GM12878 (cell line): ENCODE data around the gene GJB4. TPM values are rescaled to one million over a fixed set of nuclear protein-coding genes. Genes with fewer than 3 reads are reported as not detected.

Source experiments
- ATAC-seq: fragments of 200-7000 bp; cut with Tn5 transposase; 3 replicates; pipeline ENCODE4 v1.9.1; 2020; ENCODE audit warnings: mild to moderate bottlenecking, moderate library complexity
- BruUV-seq: library from RNA; stranded (reverse); fragments of 400-500 nt; replicated peaks from 2 replicates; lab custom pipeline; 2021; lab: Mats Ljungman, UMichigan
- CTCF ChIA-PET: fragments of 300-600 bp; sonication (Branson Sonifier 250); formaldehyde crosslinking; extraction: SDS; loops from one replicate; lab custom pipeline; 2021; ENCODE audit warnings: inconsistent platforms; lab: Yijun Ruan, JAX
- POLR2A ChIA-PET: fragments of 350-600 bp; formaldehyde crosslinking; extraction: SDS; loops from one replicate; lab custom pipeline; 2021; ENCODE audit warnings: inconsistent platforms; lab: Charles Lee
- RAD21 ChIA-PET: fragments of 300-600 bp; sonication (Branson Sonifier 250); formaldehyde crosslinking; loops from one replicate; lab custom pipeline; 2023; ENCODE audit warnings: antibody characterized with exemption; ENCODE audit not compliant: unreplicated experiment; lab: Charles Lee
- SMC1A ChIA-PET: fragments of 300-600 bp; sonication (Branson Sonifier 250); formaldehyde crosslinking; loops from one replicate; lab custom pipeline; 2023; ENCODE audit not compliant: unreplicated experiment, uncharacterized antibody; lab: Charles Lee
- DNase-seq: peaks from one replicate; pipeline ENCODE4 v3.0.0-alpha.2; 2011; ENCODE audit warnings: low read depth, low spot score
- FAIRE-seq: peaks from 3 replicates; lab custom pipeline; 2011; peaks lifted over from hg19 to GRCh38; lab: Jason Lieb, UNC
- H2AFZ ChIP-seq: 2 replicates; pipeline ENCODE4 v1.6.0; 2011; ENCODE audit warnings: low read depth, low read length, control low read depth; ENCODE audit not compliant: control insufficient read depth
- H3K27ac ChIP-seq: 2 replicates; pipeline ENCODE4 v1.5.1; 2011; ENCODE audit warnings: control low read depth; ENCODE audit not compliant: control insufficient read depth, insufficient read depth
- H3K27me3 ChIP-seq, 2 experiments: replicated peaks in 1 of 2; 2 replicates each; pipeline versions ENCODE4 v1.6.0 to v1.6.1; 2011; ENCODE audit warnings: low read length in 1 of 2; ENCODE audit not compliant: control insufficient read depth in 2 of 2, insufficient read depth in 2 of 2
- H3K36me3 ChIP-seq, 2 experiments: 2 replicates each; pipeline ENCODE4 v1.5.1; 2011; ENCODE audit warnings: low read length in 1 of 2; ENCODE audit not compliant: control insufficient read depth in 2 of 2, insufficient read depth in 2 of 2
- H3K4me1 ChIP-seq: 2 replicates; pipeline ENCODE4 v1.6.1; 2011; ENCODE audit warnings: mild to moderate bottlenecking, low read length, moderate library complexity, mixed read lengths; ENCODE audit not compliant: control insufficient read depth, insufficient read depth
- H3K4me2 ChIP-seq: 2 replicates; pipeline ENCODE4 v1.6.0; 2011; ENCODE audit warnings: control low read depth; ENCODE audit not compliant: control insufficient read depth, insufficient read depth
- H3K4me3 ChIP-seq: fragments of 200-600 bp; sonication (generic); 2 replicates; pipeline ENCODE4 v1.5.1; 2016
- H3K79me2 ChIP-seq: 2 replicates; pipeline ENCODE4 v1.6.0; 2011; ENCODE audit warnings: low read length; ENCODE audit not compliant: control insufficient read depth, insufficient read depth
- H3K9ac ChIP-seq: 2 replicates; pipeline ENCODE4 v1.8.0; 2011; ENCODE audit warnings: low read length, control low read depth, mixed read lengths; ENCODE audit not compliant: control insufficient read depth, insufficient read depth
- H3K9me3 ChIP-seq: replicated peaks from 3 replicates; pipeline ENCODE4 v1.5.1; 2011; ENCODE audit warnings: mild to moderate bottlenecking, low read length; ENCODE audit not compliant: control insufficient read depth, insufficient read depth
- H4K20me1 ChIP-seq: 2 replicates; pipeline ENCODE4 v1.6.0; 2011; ENCODE audit not compliant: control insufficient read depth, insufficient read depth
- ATF7 ChIP-seq: fragments of 450-650 bp; IDR thresholded peaks from 2 replicates; pipeline ENCODE4 v1.6.1; 2016; ENCODE audit warnings: low read depth, mild to moderate bottlenecking
- BACH1 ChIP-seq: fragments of 450-650 bp; IDR thresholded peaks from 2 replicates; pipeline ENCODE4 v1.6.1; 2017; ENCODE audit warnings: mild to moderate bottlenecking, borderline replicate concordance
- BRCA1 ChIP-seq: IDR thresholded peaks from 2 replicates; pipeline ENCODE4 v1.6.1; 2011; ENCODE audit warnings: low read depth, low read length, improper control_type of control experiment
- CBX5 ChIP-seq: sonication (generic); IDR thresholded peaks from 2 replicates; pipeline ENCODE4 v1.6.1; 2016; ENCODE audit warnings: low read depth, moderate library complexity, mild to moderate bottlenecking, inconsistent platforms
- CEBPB ChIP-seq, 2 experiments: fragments of 150-350 bp in 1 of 2; IDR thresholded peaks; 2 replicates each; pipeline ENCODE4 v1.6.1; 2012 to 2014; ENCODE audit warnings: low read depth in 2 of 2, low read length in 2 of 2, borderline replicate concordance in 1 of 2, inconsistent platforms in 1 of 2
- CREB1 ChIP-seq: IDR thresholded peaks from 2 replicates; pipeline ENCODE4 v1.6.1; 2012; ENCODE audit warnings: low read depth, mild to moderate bottlenecking, inconsistent platforms
- HDAC2 ChIP-seq: fragments of 200-600 bp; sonication (generic); IDR thresholded peaks from 2 replicates; pipeline ENCODE4 v1.6.1; 2017
- HSF1 ChIP-seq: fragments of 150-350 bp; IDR thresholded peaks from 2 replicates; pipeline ENCODE4 v1.6.1; 2014; ENCODE audit warnings: mild to moderate bottlenecking, low read depth, low read length
- NFYA ChIP-seq: IDR thresholded peaks from 2 replicates; pipeline ENCODE4 v1.6.1; 2011; ENCODE audit warnings: low read depth, mild to moderate bottlenecking, low read length, improper control_type of control experiment, borderline replicate concordance
- PAX8 ChIP-seq: fragments of 450-650 bp; IDR thresholded peaks from 2 replicates; pipeline ENCODE4 v1.6.1; 2017; ENCODE audit warnings: mild to moderate bottlenecking, moderate library complexity
- RFX5 ChIP-seq: IDR thresholded peaks from 2 replicates; pipeline ENCODE4 v1.6.1; 2011; ENCODE audit warnings: low read depth, low read length, improper control_type of control experiment
- RUNX3 ChIP-seq: IDR thresholded peaks from 2 replicates; pipeline ENCODE4 v1.6.1; 2012; ENCODE audit warnings: low read length, inconsistent platforms
- STAT1 ChIP-seq: fragments of 450-650 bp; conservative IDR thresholded peaks from 2 replicates; pipeline ENCODE4 v1.6.1; 2014; ENCODE audit warnings: antibody characterized with exemption, mild to moderate bottlenecking
- STAT3 ChIP-seq: IDR thresholded peaks from 2 replicates; pipeline ENCODE4 v1.6.1; 2011; ENCODE audit warnings: low read depth, low read length, improper control_type of control experiment
- WRNIP1 ChIP-seq: IDR thresholded peaks from 2 replicates; pipeline ENCODE4 v1.6.1; 2011; ENCODE audit warnings: low read depth, low read length, improper control_type of control experiment, borderline replicate concordance
- YY1 ChIP-seq: IDR thresholded peaks from 2 replicates; pipeline ENCODE4 v1.6.1; 2011; ENCODE audit warnings: low read depth, mild to moderate bottlenecking, low read length
- ZBED1 ChIP-seq: IDR thresholded peaks from 2 replicates; pipeline ENCODE4 v1.6.1; 2016; ENCODE audit warnings: borderline replicate concordance
- ZNF622 ChIP-seq: fragments of 450-650 bp; IDR thresholded peaks from 2 replicates; pipeline ENCODE4 v1.6.1; 2017; ENCODE audit warnings: mild to moderate bottlenecking, inconsistent platforms
- WGBS: methylation state at CpG from one replicate; pipeline ENCODE4 v1.1.6; 2016; ENCODE audit warnings: low lambda C conversion rate; ENCODE audit not compliant: insufficient replicate concordance, insufficient coverage; ENCODE audit errors: missing lambda C conversion rate; 5-methylcytosine and 5-hydroxymethylcytosine counted together
- in situ Hi-C: fragments of 300-500 bp; cut with MboI; formaldehyde crosslinking; loops from 9 replicates; pipeline ENCODE4 v1.14.3; 2018; ENCODE audit warnings: mixed read lengths
- intact Hi-C: fragments of 100-400 bp; cut with micrococcal nuclease; formaldehyde crosslinking; loops from one replicate; pipeline ENCODE4 v1.14.2; 2022; ENCODE audit not compliant: unreplicated experiment
- polyA plus RNA-seq, 11 experiments: library from polyadenylated mRNA; depleted of rRNA in 4 of 11; unstranded in 6 of 11; stranded (reverse) in 5 of 11; fragments of >200 nt; fragmentation: Nextera tagmentation in 4 of 11; fragmentation: Illumina TruSeq in 1 of 11; extraction: Ambion mirVana in 4 of 11; extraction: Trizol in 1 of 11; gene quantifications; 1 replicate in 1 of 11; 2 replicates in 10 of 11; pipeline versions ENCODE4 v1.2.1 to v1.2.3, GENCODE V29; 2011 to 2016; ENCODE audit warnings: inconsistent platforms in 2 of 11, missing spikeins in 2 of 11, low read depth in 1 of 11
- total RNA-seq, 4 experiments: library from RNA; depleted of rRNA in 3 of 4; stranded (reverse); fragments of >200 nt in 3 of 4; fragmentation: Illumina TruSeq in 1 of 4; extraction: Trizol in 1 of 4; gene quantifications; 2 replicates each; pipeline versions ENCODE4 v1.2.1 to v1.2.3, GENCODE V29; 2013 to 2021
- TF ChIP-seq, protein P1 (sequence below): fragments of 450-650 bp; IDR thresholded peaks from 2 replicates; pipeline ENCODE4 v1.6.1; 2017; ENCODE audit warnings: borderline replicate concordance
- TF ChIP-seq, protein P2 (sequence below): fragments of 450-650 bp; formaldehyde crosslinking; IDR thresholded peaks from 2 replicates; pipeline ENCODE4 v1.5.0; 2022; ENCODE audit warnings: mild to moderate bottlenecking, missing genetic modification characterization

Gene GJB4
- total and polyA plus RNA-seq, 10 of the 15 experiments (the other 5 are each of a cell fraction or from before 2014, with no cell fraction given) = not detected

- no peak for TF ChIP-seq CBX5
- TF ChIP-seq WRNIP1 = no peak
- no peak for TF ChIP-seq CEBPB (IDR thresholded peaks at IDR 0.05; ENCODE audit: borderline replicate concordance in 1 of 2, low read depth in 2 of 2, low read length in 2 of 2)
These were observed 35.2 kb downstream of the GJB4 start (continued) for GRCh38 chr1:34794790-34795180.

DNA sequence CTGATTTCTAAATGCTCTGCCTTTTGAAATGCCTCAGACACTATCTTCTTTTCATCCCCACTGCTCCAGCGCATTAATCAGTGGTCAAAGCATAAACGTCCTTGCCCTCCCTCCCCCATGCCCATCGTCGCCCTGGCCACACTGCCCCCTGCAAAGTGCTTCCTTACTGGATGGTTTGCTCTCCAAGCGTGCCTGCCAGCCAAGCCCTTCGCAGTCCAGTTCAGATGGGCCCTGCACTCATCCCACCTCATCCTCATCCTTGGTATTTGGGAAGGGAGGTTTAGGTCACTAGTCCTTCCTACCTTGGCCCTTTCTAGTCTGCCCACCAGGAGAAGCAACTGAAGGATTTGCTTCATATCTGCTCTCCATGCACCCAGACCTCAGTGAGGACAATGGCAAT is 36.4 kb downstream of the GJB4 start:
- 94% methylated on average over 6 of the region's 6 CpGs for WGBS
- FAIRE-seq (no peak), ATAC-seq (no peak), DNase-seq (no peak)
- H3K4me1 ChIP-seq = peaks cover 25% of the 10 kb centered on the region
- no peaks in the 10 kb centered on the region; the same call in 2 of the 3 replicates for H3K9me3 ChIP-seq
- H3K4me3 ChIP-seq = no peak overlapping the region
- in situ Hi-C loops (no loop called here), intact Hi-C loops (no loop called here)
- ChIA-PET RAD21 (no interaction called here), POLR2A (no interaction called here), SMC1A (no interaction called here), CTCF (no interaction called here)
- no peak for TF ChIP-seq RFX5
- TF ChIP-seq, protein P1, sequence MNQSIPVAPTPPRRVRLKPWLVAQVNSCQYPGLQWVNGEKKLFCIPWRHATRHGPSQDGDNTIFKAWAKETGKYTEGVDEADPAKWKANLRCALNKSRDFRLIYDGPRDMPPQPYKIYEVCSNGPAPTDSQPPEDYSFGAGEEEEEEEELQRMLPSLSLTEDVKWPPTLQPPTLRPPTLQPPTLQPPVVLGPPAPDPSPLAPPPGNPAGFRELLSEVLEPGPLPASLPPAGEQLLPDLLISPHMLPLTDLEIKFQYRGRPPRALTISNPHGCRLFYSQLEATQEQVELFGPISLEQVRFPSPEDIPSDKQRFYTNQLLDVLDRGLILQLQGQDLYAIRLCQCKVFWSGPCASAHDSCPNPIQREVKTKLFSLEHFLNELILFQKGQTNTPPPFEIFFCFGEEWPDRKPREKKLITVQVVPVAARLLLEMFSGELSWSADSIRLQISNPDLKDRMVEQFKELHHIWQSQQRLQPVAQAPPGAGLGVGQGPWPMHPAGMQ = no peak
- TF ChIP-seq ZNF622 = no peak
- TF ChIP-seq HSF1 = no peak
- no peak for TF ChIP-seq RUNX3
- TF ChIP-seq STAT1 = no peak
- TF ChIP-seq NFYA = no peak
- no peak for TF ChIP-seq ZBED1
- no peak for TF ChIP-seq CREB1
- no peak for TF ChIP-seq YY1
- TF ChIP-seq PAX8 = no peak
- TF ChIP-seq HDAC2 = no peak
- TF ChIP-seq BACH1 = no peak
- TF ChIP-seq, protein P2, sequence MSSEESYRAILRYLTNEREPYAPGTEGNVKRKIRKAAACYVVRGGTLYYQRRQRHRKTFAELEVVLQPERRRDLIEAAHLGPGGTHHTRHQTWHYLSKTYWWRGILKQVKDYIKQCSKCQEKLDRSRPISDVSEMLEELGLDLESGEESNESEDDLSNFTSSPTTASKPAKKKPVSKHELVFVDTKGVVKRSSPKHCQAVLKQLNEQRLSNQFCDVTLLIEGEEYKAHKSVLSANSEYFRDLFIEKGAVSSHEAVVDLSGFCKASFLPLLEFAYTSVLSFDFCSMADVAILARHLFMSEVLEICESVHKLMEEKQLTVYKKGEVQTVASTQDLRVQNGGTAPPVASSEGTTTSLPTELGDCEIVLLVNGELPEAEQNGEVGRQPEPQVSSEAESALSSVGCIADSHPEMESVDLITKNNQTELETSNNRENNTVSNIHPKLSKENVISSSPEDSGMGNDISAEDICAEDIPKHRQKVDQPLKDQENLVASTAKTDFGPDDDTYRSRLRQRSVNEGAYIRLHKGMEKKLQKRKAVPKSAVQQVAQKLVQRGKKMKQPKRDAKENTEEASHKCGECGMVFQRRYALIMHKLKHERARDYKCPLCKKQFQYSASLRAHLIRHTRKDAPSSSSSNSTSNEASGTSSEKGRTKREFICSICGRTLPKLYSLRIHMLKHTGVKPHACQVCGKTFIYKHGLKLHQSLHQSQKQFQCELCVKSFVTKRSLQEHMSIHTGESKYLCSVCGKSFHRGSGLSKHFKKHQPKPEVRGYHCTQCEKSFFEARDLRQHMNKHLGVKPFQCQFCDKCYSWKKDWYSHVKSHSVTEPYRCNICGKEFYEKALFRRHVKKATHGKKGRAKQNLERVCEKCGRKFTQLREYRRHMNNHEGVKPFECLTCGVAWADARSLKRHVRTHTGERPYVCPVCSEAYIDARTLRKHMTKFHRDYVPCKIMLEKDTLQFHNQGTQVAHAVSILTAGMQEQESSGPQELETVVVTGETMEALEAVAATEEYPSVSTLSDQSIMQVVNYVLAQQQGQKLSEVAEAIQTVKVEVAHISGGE (CRISPR knock-in tag) = no peak
- no peak for TF ChIP-seq BRCA1
- no peak for TF ChIP-seq STAT3
- TF ChIP-seq ATF7 = no peak
- H3K36me3 ChIP-seq = no peaks in the 10 kb centered on the region
- no peak overlapping the region for H3K9ac ChIP-seq
- BruUV-seq = no TSS peak
- H3K79me2 ChIP-seq = no peaks in the 10 kb centered on the region
- no peak overlapping the region for H2AFZ ChIP-seq
- no peaks in the 10 kb centered on the region for H4K20me1 ChIP-seq
- no peak overlapping the region for H3K27ac ChIP-seq
- H3K4me2 ChIP-seq = no peak overlapping the region
- H3K27me3 ChIP-seq = no peaks in the 10 kb centered on the region
